Lower leg skin (tissue), 4 donors: ENCODE results near the gene RPS27. TPM values are rescaled to one million over a fixed set of nuclear protein-coding genes. Genes with fewer than 3 reads are reported as not detected.
A peak's percentile ranks its signal among the peaks of the same experiment; 100 is the strongest.

ENCODE experiments used
- DNase-seq, 2 donors: peaks; one replicate each; pipeline ENCODE4 v3.0.0-alpha.2; 2019; ENCODE audit warnings: low spot score in 2 of 2
- H3K4me3 ChIP-seq: fragments of 200-600 bp; sonication (generic); 2 replicates; pipeline ENCODE4 v1.5.1; 2017; ENCODE audit warnings: mild to moderate bottlenecking, low read depth; ENCODE audit not compliant: poor library complexity, severe bottlenecking
- CTCF ChIP-seq, 3 donors: fragments of 450-650 bp; IDR thresholded peaks; one replicate each; pipeline ENCODE4 v1.5.1; 2016; ENCODE audit warnings: antibody characterized with exemption in 3 of 3, mild to moderate bottlenecking in 3 of 3, moderate library complexity in 2 of 3
- POLR2A ChIP-seq, 2 donors: fragments of 450-650 bp; IDR thresholded peaks; one replicate each; pipeline ENCODE4 v1.6.1; 2016 to 2017; ENCODE audit warnings: antibody characterized with exemption in 2 of 2, mild to moderate bottlenecking in 1 of 2, moderate library complexity in 1 of 2
- WGBS, 2 donors: methylation state at CpG; one replicate each; pipeline ENCODE4 v1.1.5; 2018; 5-methylcytosine and 5-hydroxymethylcytosine counted together
- intact Hi-C: fragments of 100-400 bp; cut with DNase I; formaldehyde crosslinking; loops from one replicate; pipeline ENCODE4 v1.15.0; 2023; ENCODE audit warnings: low total_unique reads
- total RNA-seq, 4 donors: library from RNA; depleted of rRNA; stranded (reverse); fragments of >200 nt; gene quantifications; one replicate each; pipeline ENCODE4 v1.1.0, GENCODE V29; 2016

RPS27 gene
- total RNA-seq, 4 donors from 2014 or later, result 2,137 to 3,917 (median 3,283) TPM

- DNase-seq, result no peak
- WGBS, 2 donors, result 19 to 33% methylated on average over 12 of the region's 12 CpGs
- intact Hi-C loops, result no loop called here
- peak overlapping the region; percentile 91 for H3K4me3 ChIP-seq
- TF ChIP-seq POLR2A (IDR thresholded peaks at IDR 0.05) (no peak), CTCF (IDR thresholded peaks at IDR 0.05) (no peak)
Measured at GRCh38 chr1:153945131-153945794, 45.3 kb upstream of the RPS27 start.

- DNase-seq, result peak; percentile 85 to 97
- TF ChIP-seq POLR2A (IDR thresholded peaks at IDR 0.05), result peak in 1 of 2 donors; percentile 2
- no peak for TF ChIP-seq CTCF (IDR thresholded peaks at IDR 0.05)
- 0 to 1% methylated on average over 26 to 52 of the region's 95 CpGs for WGBS, 2 donors
- H3K4me3 ChIP-seq, result peak overlapping the region; percentile 91
- intact Hi-C loops, result loop anchor here (2.0 kb wide), 1 partner anchor 41 kb away; the partner anchor contains the start of gene RAB13
Measured at GRCh38 chr1:153945795-153946621, 44.6 kb upstream of the RPS27 start.

GRCh38 chr1:153946622-153947241 is 43.8 kb upstream of the RPS27 start, which contains the start of gene DENND4B:
DENND4B (minus strand) TSS chr1:153946718; CDS start chr1:153944374, 2,344 bp downstream.
- peak within 1 kb of the TSS; percentile 91 for H3K4me3 ChIP-seq
- TF ChIP-seq CTCF (IDR thresholded peaks at IDR 0.05) (peak in 1 of 3 donors; percentile 90), POLR2A (IDR thresholded peaks at IDR 0.05) (no peak)
- intact Hi-C loops, result loop anchor here (2.0 kb wide), 1 partner anchor 40 kb away; the partner anchor contains the start of gene RAB13
- 11 to 12% methylated on average over 21 to 23 of the region's 28 CpGs for WGBS, 2 donors
- DNase-seq, result peak; percentile 66 to 95

- no peak overlapping the region for H3K4me3 ChIP-seq
- DNase-seq, result no peak
- TF ChIP-seq POLR2A (IDR thresholded peaks at IDR 0.05), result no peak
- no peak for TF ChIP-seq CTCF (IDR thresholded peaks at IDR 0.05)
- intact Hi-C loops, result no loop called here
- 91 to 94% methylated on average over 11 of the region's 11 CpGs for WGBS, 2 donors
Measured at GRCh38 chr1:153951183-153951582, 39.4 kb upstream of the RPS27 start.

- H3K4me3 ChIP-seq, result no peak overlapping the region
- intact Hi-C loops, result no loop called here
- no peak for DNase-seq
- 89 to 100% methylated on average over 2 of the region's 2 CpGs for WGBS, 2 donors
- TF ChIP-seq CTCF (IDR thresholded peaks at IDR 0.05) (no peak), POLR2A (IDR thresholded peaks at IDR 0.05) (no peak)
Measured at GRCh38 chr1:153951801-153952200, 38.8 kb upstream of the RPS27 start.
